ENCODE measurements around the gene BRCA1. TPM values are rescaled to one million over a fixed set of nuclear protein-coding genes. Genes with fewer than 3 reads are reported as not detected.
A peak's percentile ranks its signal among the peaks of the same experiment; 100 is the strongest.

Gene BRCA1
- total RNA-seq, 4 donors from 2014 or later, result 1.2 to 30.7 (median 15.4) TPM

DNA sequence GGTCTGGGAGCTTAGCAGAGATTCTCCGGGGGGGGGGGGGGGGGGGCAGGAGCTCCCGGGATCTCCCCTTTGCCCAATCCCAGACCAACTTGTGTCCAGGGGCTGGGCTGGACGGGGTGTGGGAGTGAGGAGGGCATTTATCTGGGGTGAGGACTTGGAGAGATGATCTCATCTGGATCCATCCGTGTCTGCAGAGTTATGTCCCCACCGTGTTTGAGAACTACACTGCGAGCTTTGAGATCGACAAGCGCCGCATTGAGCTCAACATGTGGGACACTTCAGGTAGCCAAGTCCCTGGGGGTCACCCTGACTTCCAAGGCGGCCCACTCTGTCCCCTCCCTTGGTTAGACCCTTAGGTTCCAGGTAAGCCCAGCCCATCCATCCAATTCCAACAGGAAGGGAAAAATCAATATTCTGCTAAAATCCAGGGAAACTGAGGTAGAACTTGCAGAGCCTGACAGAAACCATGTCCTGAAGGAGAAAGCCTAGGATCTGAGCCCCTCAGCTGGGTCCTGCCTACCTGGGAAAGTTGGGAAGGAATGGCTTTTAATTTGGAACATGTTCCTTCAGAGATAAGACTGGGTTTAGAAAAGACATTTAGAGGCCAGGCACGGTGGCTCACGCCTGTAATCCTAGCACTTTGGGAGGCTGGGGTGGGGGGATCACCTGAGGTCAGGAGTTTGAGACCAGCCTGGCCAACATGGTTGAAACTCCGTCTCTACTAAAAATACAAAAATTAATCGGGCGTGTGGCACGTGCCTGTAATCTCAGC is 99.2 kb downstream of the BRCA1 start:
- no peak for DNase-seq
- Histone ChIP-seq H3K4me3 (peak overlapping the region; percentile 46 to 47), H3K36me3 (no peaks in the 10 kb centered on the region), H3K27ac (peak overlapping the region; percentile 83 to 95), H3K4me1 (no peaks in the 10 kb centered on the region), H3K9me3 (no peaks in the 10 kb centered on the region), H3K27me3 (no peaks in the 10 kb centered on the region)
- TF ChIP-seq POLR2A (IDR thresholded peaks at IDR 0.05), result no peak
- TF ChIP-seq, protein P1, sequence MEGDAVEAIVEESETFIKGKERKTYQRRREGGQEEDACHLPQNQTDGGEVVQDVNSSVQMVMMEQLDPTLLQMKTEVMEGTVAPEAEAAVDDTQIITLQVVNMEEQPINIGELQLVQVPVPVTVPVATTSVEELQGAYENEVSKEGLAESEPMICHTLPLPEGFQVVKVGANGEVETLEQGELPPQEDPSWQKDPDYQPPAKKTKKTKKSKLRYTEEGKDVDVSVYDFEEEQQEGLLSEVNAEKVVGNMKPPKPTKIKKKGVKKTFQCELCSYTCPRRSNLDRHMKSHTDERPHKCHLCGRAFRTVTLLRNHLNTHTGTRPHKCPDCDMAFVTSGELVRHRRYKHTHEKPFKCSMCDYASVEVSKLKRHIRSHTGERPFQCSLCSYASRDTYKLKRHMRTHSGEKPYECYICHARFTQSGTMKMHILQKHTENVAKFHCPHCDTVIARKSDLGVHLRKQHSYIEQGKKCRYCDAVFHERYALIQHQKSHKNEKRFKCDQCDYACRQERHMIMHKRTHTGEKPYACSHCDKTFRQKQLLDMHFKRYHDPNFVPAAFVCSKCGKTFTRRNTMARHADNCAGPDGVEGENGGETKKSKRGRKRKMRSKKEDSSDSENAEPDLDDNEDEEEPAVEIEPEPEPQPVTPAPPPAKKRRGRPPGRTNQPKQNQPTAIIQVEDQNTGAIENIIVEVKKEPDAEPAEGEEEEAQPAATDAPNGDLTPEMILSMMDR (IDR thresholded peaks at IDR 0.05), result no peak
- intact Hi-C loops (cut with DNase I; ENCODE audit: low total_unique reads), result no loop called here

DNA sequence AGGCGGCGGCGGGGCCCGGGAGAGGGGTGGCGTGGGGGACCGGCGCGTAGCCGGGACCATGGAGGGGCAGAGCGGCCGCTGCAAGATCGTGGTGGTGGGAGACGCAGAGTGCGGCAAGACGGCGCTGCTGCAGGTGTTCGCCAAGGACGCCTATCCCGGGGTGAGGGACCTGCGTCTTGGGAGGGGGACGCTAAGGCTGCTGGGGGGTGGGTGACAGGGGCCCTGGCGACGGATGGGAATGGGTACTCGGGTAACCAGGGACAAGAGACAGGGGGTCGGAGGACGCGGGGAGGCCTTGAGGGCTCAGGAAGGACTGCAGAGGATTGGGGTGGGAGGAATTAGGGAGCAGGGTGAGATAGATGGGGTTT is 99.9 kb downstream of the BRCA1 start:
- intact Hi-C loops (cut with DNase I; ENCODE audit: low total_unique reads), result no loop called here
- H3K9me3 ChIP-seq, result no peaks in the 10 kb centered on the region
- H3K27ac ChIP-seq, result peak overlapping the region; percentile 83 to 95

DNA sequence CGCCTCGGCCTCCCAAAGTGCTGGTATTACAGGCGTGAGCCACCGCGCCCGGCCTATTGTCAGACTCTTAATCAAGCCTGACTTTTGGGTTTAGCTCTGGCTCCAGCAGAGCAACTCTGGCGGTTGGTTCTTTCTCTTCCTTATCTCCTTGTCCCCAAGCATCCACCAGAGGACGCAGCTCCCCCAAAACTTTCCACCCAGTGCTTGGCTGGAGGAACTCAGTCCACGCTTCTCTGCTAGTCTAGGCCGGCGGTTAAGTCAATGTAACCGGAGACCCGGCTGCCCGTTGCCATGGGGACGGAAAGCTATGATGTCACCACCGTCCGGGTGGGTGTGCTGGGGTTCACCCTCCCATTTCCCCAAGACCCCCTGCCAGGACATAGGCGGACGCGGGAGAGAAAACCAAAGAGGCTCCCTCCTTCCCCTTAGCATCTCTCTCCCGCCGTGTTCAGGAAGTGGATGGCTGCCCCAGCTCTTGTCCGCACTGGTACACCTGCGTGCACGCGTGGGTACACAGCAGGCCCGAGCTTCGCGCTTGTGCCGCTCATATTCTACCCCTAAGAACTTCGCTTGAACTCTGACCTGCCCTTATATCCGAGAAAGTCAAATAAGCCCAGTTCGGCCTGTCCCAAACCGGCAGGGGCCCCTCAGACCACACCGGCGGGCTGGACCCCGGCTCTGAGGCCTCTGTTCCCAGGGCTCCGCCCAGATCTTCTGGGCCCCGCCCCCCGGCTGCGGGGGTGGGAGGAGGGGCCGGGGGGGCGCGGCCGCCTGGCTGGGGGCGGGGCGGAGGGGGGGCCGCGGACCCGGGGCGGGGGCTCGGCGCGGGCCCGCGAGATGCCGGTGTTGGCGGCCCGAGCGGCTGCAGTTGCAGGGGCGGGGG is 100.5 kb downstream of the BRCA1 start, which contains the start of gene RND2:
RND2 (plus strand) TSS at position 825 of the 883 bp plus-strand sequence. CDS start 117 bp downstream, outside the sequence.
- H3K9me3 ChIP-seq, result no peaks in the 10 kb centered on the region
- peak within 1 kb of the TSS; percentile 83 to 95 for H3K27ac ChIP-seq
- TF ChIP-seq, protein P1 (IDR thresholded peaks at IDR 0.05), result peak; percentile 66 to 87 (median 84)
- TF ChIP-seq POLR2A (IDR thresholded peaks at IDR 0.05), result peak; percentile 67 to 82
- peaks cover 0 to 7% of the 10 kb centered on the region in 2 donors for H3K4me1 ChIP-seq
- peak within 1 kb of the TSS; percentile 46 to 47 for H3K4me3 ChIP-seq
- intact Hi-C loops (cut with DNase I; ENCODE audit: low total_unique reads), result no loop called here
- peak; percentile 94 for DNase-seq
- no peaks in the 10 kb centered on the region for H3K36me3 ChIP-seq
- no peaks in the 10 kb centered on the region for H3K27me3 ChIP-seq

More for the DNA sequence above, 99.9 kb downstream of the BRCA1 start:
- H3K4me1 ChIP-seq, result peaks cover 0 to 1% of the 10 kb centered on the region in 2 donors
- DNase-seq, result peak in 1 of 2 donors; percentile 49
- no peaks in the 10 kb centered on the region for H3K27me3 ChIP-seq
- H3K4me3 ChIP-seq, result peak overlapping the region; percentile 46 to 47
- no peaks in the 10 kb centered on the region for H3K36me3 ChIP-seq
- TF ChIP-seq, protein P1 (IDR thresholded peaks at IDR 0.05), result no peak
- no peak for TF ChIP-seq POLR2A (IDR thresholded peaks at IDR 0.05)

DNA sequence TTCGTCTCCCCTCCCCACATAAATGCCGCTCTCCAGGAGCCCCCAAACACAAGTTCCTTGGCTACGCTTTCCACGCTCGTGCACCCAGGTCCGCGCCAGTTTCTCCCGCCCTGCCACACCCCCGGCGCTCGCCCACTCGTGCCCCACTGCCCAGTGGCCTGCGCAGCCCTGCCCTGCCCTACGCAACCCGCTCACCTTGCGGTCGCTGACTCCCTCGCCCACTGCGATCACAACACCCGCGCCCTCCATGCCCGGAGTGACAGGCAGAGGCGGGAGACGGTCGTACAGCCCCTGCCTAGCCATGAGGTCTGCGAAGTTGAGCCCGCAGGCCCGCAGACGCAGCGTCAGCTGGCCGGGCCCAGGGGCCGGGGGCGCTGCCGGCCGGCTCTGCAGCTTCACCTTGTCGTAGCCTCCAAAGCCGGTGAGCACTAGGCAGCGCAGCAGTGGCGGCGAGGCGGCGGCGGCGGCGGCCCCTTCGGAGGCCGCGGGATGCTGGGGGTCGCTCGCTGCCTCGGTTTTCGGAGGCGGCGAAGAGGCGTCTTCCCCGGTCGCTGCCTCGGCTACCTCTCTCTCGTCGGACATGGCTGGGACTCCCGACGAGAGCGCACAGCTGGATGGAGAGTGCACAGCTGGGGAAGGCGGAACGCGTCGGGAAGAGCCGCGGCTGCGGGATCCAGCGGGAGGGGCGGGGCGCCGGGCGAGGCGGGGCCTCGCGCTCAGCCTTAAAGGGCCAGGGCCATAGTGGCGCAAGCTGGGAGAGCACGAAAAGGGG is 103.2 kb downstream of the BRCA1 start, which contains the start of gene VAT1:
VAT1 (minus strand) TSS at position 645 of the 772 bp plus-strand sequence; CDS start at position 582, 63 bp downstream.
- intact Hi-C loops (cut with DNase I; ENCODE audit: low total_unique reads), result no loop called here
- H3K36me3 ChIP-seq, result no peaks in the 10 kb centered on the region
- peak within 1 kb of the TSS; percentile 89 to 91 for H3K27ac ChIP-seq
- H3K27me3 ChIP-seq, result no peaks in the 10 kb centered on the region
- peak within 1 kb of the TSS; percentile 79 to 96 for H3K4me3 ChIP-seq
- H3K4me1 ChIP-seq, result peaks cover 0 to 11% of the 10 kb centered on the region in 2 donors
- DNase-seq, result peak; percentile 78 to 85
- TF ChIP-seq, protein P1 (IDR thresholded peaks at IDR 0.05), result peak in 1 of 4 experiments; percentile 7
- TF ChIP-seq POLR2A (IDR thresholded peaks at IDR 0.05), result peak; percentile 66 to 79
- no peaks in the 10 kb centered on the region for H3K9me3 ChIP-seq

Measured in uterus (tissue), 4 donors.